Caco-2 (cell line): ENCODE data around the gene LRIT1. TPM values are rescaled to one million over a fixed set of nuclear protein-coding genes. Genes with fewer than 3 reads are reported as not detected.

Experiments
- BruUV-seq: library from RNA; stranded (reverse); fragments of 400-500 nt; replicated peaks from 2 replicates; lab custom pipeline; 2021; lab: Mats Ljungman, UMichigan
- CTCF ChIA-PET: fragments of 300-600 bp; sonication (Branson Sonifier 250); formaldehyde crosslinking; loops from one replicate; lab custom pipeline; 2022; ENCODE audit warnings: antibody characterized with exemption; lab: Charles Lee
- POLR2A ChIA-PET: fragments of 300-600 bp; sonication (Branson Sonifier 250); formaldehyde crosslinking; loops from one replicate; lab custom pipeline; 2022; ENCODE audit warnings: antibody characterized with exemption; lab: Charles Lee
- DNase-seq, 2 experiments: peaks; one replicate each; pipeline versions ENCODE4 v3.0.0 to v3.0.0-alpha.2; 2020 to 2022
- H3K27me3 ChIP-seq: replicated peaks from 2 replicates; pipeline ENCODE4 v1.6.0; 2011; ENCODE audit warnings: low read length; ENCODE audit not compliant: control insufficient read depth, insufficient read depth
- H3K36me3 ChIP-seq: 2 replicates; pipeline ENCODE4 v1.5.1; 2011; ENCODE audit warnings: low read length; ENCODE audit not compliant: control insufficient read depth, insufficient read depth
- H3K4me1 ChIP-seq: fragments of 250-450 bp; sonication (Bioruptor Pico); 2 replicates; pipeline ENCODE4 v1.5.1; 2020; ENCODE audit warnings: mild to moderate bottlenecking
- H3K4me3 ChIP-seq: 2 replicates; pipeline ENCODE4 v1.5.1; 2011; ENCODE audit warnings: low read depth, mild to moderate bottlenecking, control low read depth, low read length
- H3K9me3 ChIP-seq: fragments of 250-450 bp; sonication (Bioruptor Pico); 2 replicates; pipeline ENCODE4 v1.5.1; 2020; ENCODE audit warnings: mild to moderate bottlenecking, moderate library complexity
- H3K27ac Mint-ChIP-seq: one replicate; pipeline ENCODE4 v1.8.0; 2022; ENCODE audit warnings: mixed read lengths; ENCODE audit not compliant: unreplicated experiment
- H3K27me3 Mint-ChIP-seq: one replicate; pipeline ENCODE4 v1.8.0; 2022; ENCODE audit warnings: mixed read lengths; ENCODE audit not compliant: insufficient read depth, unreplicated experiment
- H3K36me3 Mint-ChIP-seq: one replicate; pipeline ENCODE4 v1.8.0; 2022; ENCODE audit warnings: mild to moderate bottlenecking, mixed read lengths; ENCODE audit not compliant: insufficient read depth, unreplicated experiment
- H3K4me1 Mint-ChIP-seq: one replicate; pipeline ENCODE4 v1.8.0; 2022; ENCODE audit warnings: low read depth, mixed read lengths; ENCODE audit not compliant: unreplicated experiment
- H3K4me3 Mint-ChIP-seq: one replicate; pipeline ENCODE4 v1.8.0; 2022; ENCODE audit warnings: mild to moderate bottlenecking, moderate library complexity, mixed read lengths; ENCODE audit not compliant: unreplicated experiment
- H3K9me3 Mint-ChIP-seq: one replicate; pipeline ENCODE4 v1.8.0; 2022; ENCODE audit warnings: mixed read lengths; ENCODE audit not compliant: unreplicated experiment
- intact Hi-C: fragments of 100-400 bp; cut with micrococcal nuclease; formaldehyde crosslinking; loops from one replicate; pipeline ENCODE4 v1.10.0; 2022; ENCODE audit not compliant: unreplicated experiment
- total RNA-seq: library from RNA; stranded (reverse); gene quantifications from 2 replicates; pipeline ENCODE4 v1.2.3, GENCODE V29; 2022
- TF ChIP-seq, protein P1 (sequence below), 2 experiments: fragments of 200-600 bp in 1 of 2; IDR thresholded peaks; 1 replicate in 1 of 2; 2 replicates in 1 of 2; pipeline versions ENCODE4 v1.5.1 to v1.8.0; 2011 to 2022; ENCODE audit warnings: antibody characterized with exemption in 1 of 2, control low read depth in 1 of 2, inconsistent platforms in 1 of 2, low read depth in 1 of 2, low read length in 1 of 2, mild to moderate bottlenecking in 1 of 2, moderate library complexity in 1 of 2; ENCODE audit not compliant: insufficient read depth in 1 of 2, severe bottlenecking in 1 of 2, unreplicated experiment in 1 of 2

LRIT1 gene
- total RNA-seq, 1 experiment from 2014 or later: not detected

GRCh38 chr10:84214046-84214572 lies 27.2 kb downstream of the LRIT1 start:
- Mint-ChIP-seq H3K4me3 (no peak overlapping the region), H3K36me3 (no peaks in the 10 kb centered on the region), H3K4me1 (no peaks in the 10 kb centered on the region), H3K27ac (no peak overlapping the region), H3K27me3 (peaks cover 7% of the 10 kb centered on the region), H3K9me3 (peaks cover 3% of the 10 kb centered on the region)
- no peaks in the 10 kb centered on the region for H3K4me1 ChIP-seq
- ChIA-PET CTCF (no interaction called here), POLR2A (no interaction called here)
- BruUV-seq: no TSS peak
- TF ChIP-seq, protein P1, sequence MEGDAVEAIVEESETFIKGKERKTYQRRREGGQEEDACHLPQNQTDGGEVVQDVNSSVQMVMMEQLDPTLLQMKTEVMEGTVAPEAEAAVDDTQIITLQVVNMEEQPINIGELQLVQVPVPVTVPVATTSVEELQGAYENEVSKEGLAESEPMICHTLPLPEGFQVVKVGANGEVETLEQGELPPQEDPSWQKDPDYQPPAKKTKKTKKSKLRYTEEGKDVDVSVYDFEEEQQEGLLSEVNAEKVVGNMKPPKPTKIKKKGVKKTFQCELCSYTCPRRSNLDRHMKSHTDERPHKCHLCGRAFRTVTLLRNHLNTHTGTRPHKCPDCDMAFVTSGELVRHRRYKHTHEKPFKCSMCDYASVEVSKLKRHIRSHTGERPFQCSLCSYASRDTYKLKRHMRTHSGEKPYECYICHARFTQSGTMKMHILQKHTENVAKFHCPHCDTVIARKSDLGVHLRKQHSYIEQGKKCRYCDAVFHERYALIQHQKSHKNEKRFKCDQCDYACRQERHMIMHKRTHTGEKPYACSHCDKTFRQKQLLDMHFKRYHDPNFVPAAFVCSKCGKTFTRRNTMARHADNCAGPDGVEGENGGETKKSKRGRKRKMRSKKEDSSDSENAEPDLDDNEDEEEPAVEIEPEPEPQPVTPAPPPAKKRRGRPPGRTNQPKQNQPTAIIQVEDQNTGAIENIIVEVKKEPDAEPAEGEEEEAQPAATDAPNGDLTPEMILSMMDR (IDR thresholded peaks at IDR 0.05; ENCODE audit: insufficient read depth in 1 of 2, low read depth in 1 of 2, low read length in 1 of 2, severe bottlenecking in 1 of 2, unreplicated experiment in 1 of 2): no peak
- DNase-seq: no peak
- H3K36me3 ChIP-seq: no peaks in the 10 kb centered on the region
- intact Hi-C loops: no loop called here
- H3K27me3 ChIP-seq: peaks cover 2% of the 10 kb centered on the region; the same call in 1 of the 2 replicates
- H3K9me3 ChIP-seq: no peaks in the 10 kb centered on the region
- no peak overlapping the region for H3K4me3 ChIP-seq

DNA sequence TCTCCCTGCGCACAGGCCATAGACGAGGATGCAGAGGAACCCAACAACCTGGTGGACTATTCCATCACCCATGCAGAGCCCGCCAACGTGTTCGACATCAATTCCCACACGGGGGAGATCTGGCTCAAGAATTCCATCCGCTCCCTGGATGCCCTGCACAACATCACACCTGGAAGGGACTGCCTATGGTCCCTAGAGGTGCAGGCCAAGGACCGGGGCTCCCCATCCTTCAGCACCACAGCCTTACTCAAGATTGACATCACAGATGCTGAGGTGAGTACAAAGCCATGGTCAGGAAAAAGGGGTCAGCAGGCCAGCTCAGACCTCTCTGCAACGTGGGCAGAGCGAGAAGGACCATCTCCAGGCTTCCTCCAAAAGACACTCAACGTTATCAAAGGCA lies 28.3 kb downstream of the LRIT1 start:
- BruUV-seq: no TSS peak
- no peaks in the 10 kb centered on the region for H3K9me3 Mint-ChIP-seq
- Histone ChIP-seq H3K36me3 (no peaks in the 10 kb centered on the region), H3K27me3 (peaks cover 2% of the 10 kb centered on the region; the same call in 1 of the 2 replicates), H3K9me3 (no peaks in the 10 kb centered on the region), H3K4me3 (no peak overlapping the region), H3K4me1 (no peaks in the 10 kb centered on the region)
- ChIA-PET CTCF (no interaction called here), POLR2A (no interaction called here)
- no peaks in the 10 kb centered on the region for H3K4me1 Mint-ChIP-seq
- H3K27ac Mint-ChIP-seq: no peak overlapping the region
- intact Hi-C loops: no loop called here
- H3K27me3 Mint-ChIP-seq: peaks cover 15% of the 10 kb centered on the region
- TF ChIP-seq, protein P1 (IDR thresholded peaks at IDR 0.05; ENCODE audit: insufficient read depth in 1 of 2, low read depth in 1 of 2, low read length in 1 of 2, severe bottlenecking in 1 of 2, unreplicated experiment in 1 of 2): no peak
- H3K4me3 Mint-ChIP-seq: no peak overlapping the region
- DNase-seq: no peak
- H3K36me3 Mint-ChIP-seq: no peaks in the 10 kb centered on the region

DNA sequence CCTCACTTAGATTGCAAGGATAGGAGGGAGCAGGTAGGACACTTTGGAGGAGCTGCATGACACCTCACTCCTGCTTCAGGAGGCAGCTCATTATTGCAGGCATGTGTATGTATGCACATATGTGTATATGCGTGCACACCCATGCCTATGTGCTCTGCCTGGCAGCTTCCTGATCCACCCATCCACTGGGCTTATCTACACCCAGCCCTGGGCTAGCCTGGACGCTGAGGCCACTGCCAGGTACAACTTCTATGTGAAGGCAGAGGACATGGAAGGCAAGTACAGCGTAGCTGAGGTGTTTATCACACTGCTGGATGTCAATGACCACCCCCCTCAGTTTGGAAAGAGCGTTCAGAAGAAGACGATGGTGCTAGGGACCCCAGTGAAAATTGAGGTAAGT lies 29.3 kb downstream of the LRIT1 start:
- H3K4me3 Mint-ChIP-seq: no peak overlapping the region
- no TSS peak for BruUV-seq
- POLR2A ChIA-PET: no interaction called here
- peaks cover 18% of the 10 kb centered on the region for H3K27me3 Mint-ChIP-seq
- H3K9me3 Mint-ChIP-seq: no peaks in the 10 kb centered on the region
- CTCF ChIA-PET: no interaction called here
- no peaks in the 10 kb centered on the region for H3K4me1 Mint-ChIP-seq
- Histone ChIP-seq H3K27me3 (peaks cover 2% of the 10 kb centered on the region; the same call in 1 of the 2 replicates), H3K9me3 (no peaks in the 10 kb centered on the region), H3K36me3 (no peaks in the 10 kb centered on the region), H3K4me1 (no peaks in the 10 kb centered on the region), H3K4me3 (no peak overlapping the region)
- H3K27ac Mint-ChIP-seq: no peak overlapping the region
- no peaks in the 10 kb centered on the region for H3K36me3 Mint-ChIP-seq
- TF ChIP-seq, protein P1 (IDR thresholded peaks at IDR 0.05; ENCODE audit: insufficient read depth in 1 of 2, low read depth in 1 of 2, low read length in 1 of 2, severe bottlenecking in 1 of 2, unreplicated experiment in 1 of 2): no peak
- intact Hi-C loops: no loop called here
- DNase-seq: no peak
